HL-60 (cell line): ENCODE results near the gene STX12.

Source experiments
- TF ChIP-seq, protein P1 (sequence below): IDR thresholded peaks from one replicate; pipeline ENCODE4 v1.5.1; 2011; ENCODE audit warnings: low read length, control low read depth, inconsistent platforms; ENCODE audit not compliant: insufficient read depth
- TF ChIP-seq, protein P2 (sequence below): IDR thresholded peaks from 2 replicates; pipeline ENCODE4 v1.6.1; 2012; ENCODE audit warnings: low read depth; ENCODE audit not compliant: insufficient replicate concordance

DNA sequence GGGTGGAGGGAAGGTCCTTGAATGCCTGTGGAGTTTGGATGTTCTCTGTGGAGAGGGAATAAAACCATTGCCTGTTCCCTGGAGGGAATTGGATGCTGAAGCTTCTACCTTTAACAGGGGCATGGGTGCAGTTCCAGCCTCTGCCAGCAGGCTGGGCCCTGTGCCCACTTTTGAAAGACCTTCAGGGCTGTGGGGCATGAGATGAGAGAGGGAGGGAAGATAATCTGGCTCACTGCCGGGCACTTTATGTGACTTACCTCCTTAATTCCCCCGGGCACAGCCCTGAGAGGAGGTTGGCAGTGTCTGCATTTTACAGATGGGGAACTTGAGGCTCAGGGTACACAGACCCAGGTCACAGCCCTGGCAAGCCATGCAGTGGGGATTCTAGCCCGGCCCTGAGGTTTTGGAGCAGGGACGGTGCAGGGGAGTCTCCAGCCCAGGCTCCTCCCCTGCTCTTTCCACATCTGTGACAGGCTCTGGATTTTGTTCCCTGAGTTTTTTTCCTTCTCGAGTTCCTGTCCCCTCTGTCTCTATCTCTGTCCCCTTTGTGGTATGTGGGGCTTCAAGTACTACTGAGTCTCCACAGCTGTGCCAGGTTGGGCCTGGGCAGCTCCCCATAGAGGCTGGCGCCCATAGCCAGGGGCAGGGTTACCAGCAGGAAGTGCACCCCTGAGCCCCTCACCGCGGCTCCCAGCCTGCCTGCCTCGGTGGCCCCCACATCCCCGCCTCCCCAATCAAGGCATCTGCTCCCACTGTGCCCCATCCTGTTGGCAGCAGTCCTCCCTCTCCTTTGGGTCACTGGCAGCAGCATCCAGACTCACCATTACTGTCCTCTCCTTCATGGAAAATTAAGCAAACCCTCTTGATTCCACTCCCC lies 85.3 kb downstream of the STX12 start:
- TF ChIP-seq, protein P1, sequence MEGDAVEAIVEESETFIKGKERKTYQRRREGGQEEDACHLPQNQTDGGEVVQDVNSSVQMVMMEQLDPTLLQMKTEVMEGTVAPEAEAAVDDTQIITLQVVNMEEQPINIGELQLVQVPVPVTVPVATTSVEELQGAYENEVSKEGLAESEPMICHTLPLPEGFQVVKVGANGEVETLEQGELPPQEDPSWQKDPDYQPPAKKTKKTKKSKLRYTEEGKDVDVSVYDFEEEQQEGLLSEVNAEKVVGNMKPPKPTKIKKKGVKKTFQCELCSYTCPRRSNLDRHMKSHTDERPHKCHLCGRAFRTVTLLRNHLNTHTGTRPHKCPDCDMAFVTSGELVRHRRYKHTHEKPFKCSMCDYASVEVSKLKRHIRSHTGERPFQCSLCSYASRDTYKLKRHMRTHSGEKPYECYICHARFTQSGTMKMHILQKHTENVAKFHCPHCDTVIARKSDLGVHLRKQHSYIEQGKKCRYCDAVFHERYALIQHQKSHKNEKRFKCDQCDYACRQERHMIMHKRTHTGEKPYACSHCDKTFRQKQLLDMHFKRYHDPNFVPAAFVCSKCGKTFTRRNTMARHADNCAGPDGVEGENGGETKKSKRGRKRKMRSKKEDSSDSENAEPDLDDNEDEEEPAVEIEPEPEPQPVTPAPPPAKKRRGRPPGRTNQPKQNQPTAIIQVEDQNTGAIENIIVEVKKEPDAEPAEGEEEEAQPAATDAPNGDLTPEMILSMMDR = peak; percentile 100
- TF ChIP-seq, protein P2, sequence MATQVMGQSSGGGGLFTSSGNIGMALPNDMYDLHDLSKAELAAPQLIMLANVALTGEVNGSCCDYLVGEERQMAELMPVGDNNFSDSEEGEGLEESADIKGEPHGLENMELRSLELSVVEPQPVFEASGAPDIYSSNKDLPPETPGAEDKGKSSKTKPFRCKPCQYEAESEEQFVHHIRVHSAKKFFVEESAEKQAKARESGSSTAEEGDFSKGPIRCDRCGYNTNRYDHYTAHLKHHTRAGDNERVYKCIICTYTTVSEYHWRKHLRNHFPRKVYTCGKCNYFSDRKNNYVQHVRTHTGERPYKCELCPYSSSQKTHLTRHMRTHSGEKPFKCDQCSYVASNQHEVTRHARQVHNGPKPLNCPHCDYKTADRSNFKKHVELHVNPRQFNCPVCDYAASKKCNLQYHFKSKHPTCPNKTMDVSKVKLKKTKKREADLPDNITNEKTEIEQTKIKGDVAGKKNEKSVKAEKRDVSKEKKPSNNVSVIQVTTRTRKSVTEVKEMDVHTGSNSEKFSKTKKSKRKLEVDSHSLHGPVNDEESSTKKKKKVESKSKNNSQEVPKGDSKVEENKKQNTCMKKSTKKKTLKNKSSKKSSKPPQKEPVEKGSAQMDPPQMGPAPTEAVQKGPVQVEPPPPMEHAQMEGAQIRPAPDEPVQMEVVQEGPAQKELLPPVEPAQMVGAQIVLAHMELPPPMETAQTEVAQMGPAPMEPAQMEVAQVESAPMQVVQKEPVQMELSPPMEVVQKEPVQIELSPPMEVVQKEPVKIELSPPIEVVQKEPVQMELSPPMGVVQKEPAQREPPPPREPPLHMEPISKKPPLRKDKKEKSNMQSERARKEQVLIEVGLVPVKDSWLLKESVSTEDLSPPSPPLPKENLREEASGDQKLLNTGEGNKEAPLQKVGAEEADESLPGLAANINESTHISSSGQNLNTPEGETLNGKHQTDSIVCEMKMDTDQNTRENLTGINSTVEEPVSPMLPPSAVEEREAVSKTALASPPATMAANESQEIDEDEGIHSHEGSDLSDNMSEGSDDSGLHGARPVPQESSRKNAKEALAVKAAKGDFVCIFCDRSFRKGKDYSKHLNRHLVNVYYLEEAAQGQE = no peak
